HepG2 (cell line): Measurements from ENCODE around the gene RARS1. TPM values are rescaled to one million over a fixed set of nuclear protein-coding genes. Genes with fewer than 3 reads are reported as not detected.
A peak's percentile ranks its signal among the peaks of the same experiment; 100 is the strongest.

Experiments used
- AFF4 ChIP-seq: sonication (generic); formaldehyde crosslinking; IDR thresholded peaks from 2 replicates; pipeline ENCODE4 v1.4.0; 2020; ENCODE audit warnings: missing genetic modification reagents
- ARID2 ChIP-seq: sonication (generic); formaldehyde crosslinking; IDR thresholded peaks from 2 replicates; pipeline ENCODE4 v1.8.1; 2022; ENCODE audit warnings: mild to moderate bottlenecking, missing genetic modification reagents, borderline replicate concordance
- CREB1 ChIP-seq, 2 experiments: fragments of 450-650 bp in 1 of 2; IDR thresholded peaks; 2 replicates each; pipeline ENCODE4 v1.6.1; 2016 to 2017; ENCODE audit warnings: control low read depth in 1 of 2, mild to moderate bottlenecking in 1 of 2, missing compliant biosample characterization in 1 of 2, missing genetic modification characterization in 1 of 2
- DBP ChIP-seq: sonication (generic); formaldehyde crosslinking; IDR thresholded peaks from 2 replicates; pipeline ENCODE4 v1.4.0; 2020; ENCODE audit warnings: missing genetic modification reagents; ENCODE audit errors: not compliant biosample characterization
- E2F2 ChIP-seq: sonication (generic); formaldehyde crosslinking; IDR thresholded peaks from 2 replicates; pipeline ENCODE4 v1.4.0; 2020; ENCODE audit warnings: missing genetic modification reagents, borderline replicate concordance
- PAX8 ChIP-seq: sonication (generic); formaldehyde crosslinking; IDR thresholded peaks from 2 replicates; pipeline ENCODE4 v1.8.0; 2022; ENCODE audit warnings: mild to moderate bottlenecking, missing genetic modification reagents, borderline replicate concordance
- PRDM15 ChIP-seq: sonication (generic); formaldehyde crosslinking; IDR thresholded peaks from 2 replicates; pipeline ENCODE4 v1.4.0; 2020; ENCODE audit warnings: missing genetic modification reagents
- SNAI1 ChIP-seq: sonication (generic); formaldehyde crosslinking; IDR thresholded peaks from 2 replicates; pipeline ENCODE4 v1.5.0; 2020; ENCODE audit warnings: mild to moderate bottlenecking, missing genetic modification reagents, borderline replicate concordance
- TOE1 ChIP-seq: sonication (generic); formaldehyde crosslinking; IDR thresholded peaks from 2 replicates; pipeline ENCODE4 v1.4.0; 2020; ENCODE audit warnings: mild to moderate bottlenecking, missing genetic modification reagents
- TOPORS ChIP-seq: sonication (generic); formaldehyde crosslinking; IDR thresholded peaks from 2 replicates; pipeline ENCODE4 v1.8.0; 2023; ENCODE audit warnings: mild to moderate bottlenecking, missing genetic modification reagents
- TRAFD1 ChIP-seq: sonication (generic); formaldehyde crosslinking; IDR thresholded peaks from 2 replicates; pipeline ENCODE4 v1.5.1; 2020; ENCODE audit warnings: missing genetic modification reagents, mild to moderate bottlenecking, borderline replicate concordance
- YEATS2 ChIP-seq: sonication (generic); formaldehyde crosslinking; IDR thresholded peaks from 2 replicates; pipeline ENCODE4 v1.4.0; 2020; ENCODE audit warnings: missing genetic modification reagents, borderline replicate concordance
- ZFP36L2 ChIP-seq: sonication (generic); formaldehyde crosslinking; IDR thresholded peaks from 2 replicates; pipeline ENCODE4 v1.4.0; 2020; ENCODE audit warnings: missing genetic modification reagents
- ZNF143 ChIP-seq: sonication (generic); formaldehyde crosslinking; IDR thresholded peaks from 2 replicates; pipeline ENCODE4 v1.4.0; 2020; ENCODE audit warnings: missing genetic modification reagents
- ZNF737 ChIP-seq: sonication (generic); formaldehyde crosslinking; IDR thresholded peaks from 2 replicates; pipeline ENCODE4 v1.5.0; 2020; ENCODE audit warnings: missing genetic modification reagents, mild to moderate bottlenecking, borderline replicate concordance
- ZNF761 ChIP-seq: sonication (generic); formaldehyde crosslinking; conservative IDR thresholded peaks from 2 replicates; pipeline ENCODE4 v1.4.0; 2020; ENCODE audit warnings: mild to moderate bottlenecking, missing genetic modification reagents
- ZNF780A ChIP-seq: sonication (generic); formaldehyde crosslinking; IDR thresholded peaks from 2 replicates; pipeline ENCODE4 v1.8.0; 2022; ENCODE audit warnings: mild to moderate bottlenecking, missing genetic modification reagents, moderate library complexity
- polyA plus RNA-seq, 8 experiments: library from polyadenylated mRNA; depleted of rRNA in 3 of 8; stranded (reverse) in 7 of 8; unstranded in 1 of 8; fragments of >200 nt; fragmentation: Illumina TruSeq in 4 of 8; extraction: Trizol in 4 of 8; gene quantifications; 2 replicates each; pipeline versions ENCODE4 v1.2.1 to v1.2.3, GENCODE V29; 2011 to 2016; ENCODE audit warnings: low read depth in 4 of 8, missing spikeins in 1 of 8, mixed read lengths in 1 of 8; ENCODE audit not compliant: insufficient read depth in 1 of 8
- total RNA-seq, 5 experiments: library from RNA; depleted of rRNA; stranded (reverse); fragments of >200 nt; fragmentation: Illumina TruSeq; extraction: Trizol; gene quantifications; 2 replicates each; pipeline ENCODE4 v1.2.3, GENCODE V29; 2016; ENCODE audit warnings: low read depth in 1 of 5

The RARS1 gene
- total and polyA plus RNA-seq, 2 of the 13 experiments (the other 11 are each of a cell fraction or from before 2014, with no cell fraction given): 54.6 to 170 TPM

GRCh38 chr5:168486136-168486879, at the start of gene RARS1 (continued):
- TF ChIP-seq E2F2 (CRISPR knock-in tag): peak; percentile 63; the same call in 1 of the 2 replicates
- TF ChIP-seq ZNF780A: 0 out of 2 replicates have a peak, but pooled peaks have one; percentile 68
- TF ChIP-seq ZNF737 (CRISPR knock-in tag): no peak
- peak; percentile 73 for TF ChIP-seq DBP (CRISPR knock-in tag)
- no peak for TF ChIP-seq ZFP36L2 (CRISPR knock-in tag)
- no peak for TF ChIP-seq TOPORS (CRISPR knock-in tag)
- no peak for TF ChIP-seq AFF4 (CRISPR knock-in tag)
- no peak for TF ChIP-seq PAX8
- TF ChIP-seq TOE1: peak; percentile 71; the same call in 1 of the 2 replicates
- peak; percentile 90 for TF ChIP-seq ZNF761
- TF ChIP-seq SNAI1 (CRISPR knock-in tag): no peak
- TF ChIP-seq CREB1 (IDR thresholded peaks at IDR 0.05): peak; percentile 31
- peak; percentile 81 for TF ChIP-seq CREB1 (CRISPR knock-in tag; IDR thresholded peaks at IDR 0.05)
- TF ChIP-seq ZNF143 (CRISPR knock-in tag): peak; percentile 71
- no peak for TF ChIP-seq ARID2
- TF ChIP-seq PRDM15 (CRISPR knock-in tag): no peak
- TF ChIP-seq YEATS2 (CRISPR knock-in tag): peak; percentile 98
- TF ChIP-seq TRAFD1: no peak
